ENCODE results near the gene DOCK6.

DNA sequence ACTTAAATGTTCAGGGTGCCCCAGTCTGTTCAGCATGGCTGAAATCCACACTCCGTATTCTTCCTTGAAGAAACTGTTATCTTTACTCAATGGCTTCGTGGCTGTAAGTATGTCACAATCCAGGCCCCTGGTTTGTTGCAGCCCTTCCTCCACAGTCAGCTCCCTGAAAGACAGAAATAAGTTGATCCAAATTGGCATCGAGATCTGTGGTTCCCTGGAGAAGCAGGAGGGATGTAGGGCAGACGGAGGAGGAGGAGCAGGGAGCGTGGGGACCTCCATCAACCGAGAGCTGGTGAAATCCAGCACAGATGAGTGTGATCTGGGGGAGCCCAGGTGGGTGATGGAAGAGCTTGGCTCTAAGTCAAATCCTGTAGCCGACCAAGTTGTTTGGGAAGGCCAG lies 33.9 kb upstream of the DOCK6 start:
- TF ChIP-seq NFRKB (IDR thresholded peaks at IDR 0.05) (no peak), BHLHE40 (IDR thresholded peaks at IDR 0.05; ENCODE audit: borderline replicate concordance) (no peak), ELF4 (IDR thresholded peaks at IDR 0.05) (no peak), FOXK2 (IDR thresholded peaks at IDR 0.05) (no peak), SP1 (IDR thresholded peaks at IDR 0.05) (no peak), SUZ12 (IDR thresholded peaks at IDR 0.05) (no peak)
- TF ChIP-seq, protein P1, sequence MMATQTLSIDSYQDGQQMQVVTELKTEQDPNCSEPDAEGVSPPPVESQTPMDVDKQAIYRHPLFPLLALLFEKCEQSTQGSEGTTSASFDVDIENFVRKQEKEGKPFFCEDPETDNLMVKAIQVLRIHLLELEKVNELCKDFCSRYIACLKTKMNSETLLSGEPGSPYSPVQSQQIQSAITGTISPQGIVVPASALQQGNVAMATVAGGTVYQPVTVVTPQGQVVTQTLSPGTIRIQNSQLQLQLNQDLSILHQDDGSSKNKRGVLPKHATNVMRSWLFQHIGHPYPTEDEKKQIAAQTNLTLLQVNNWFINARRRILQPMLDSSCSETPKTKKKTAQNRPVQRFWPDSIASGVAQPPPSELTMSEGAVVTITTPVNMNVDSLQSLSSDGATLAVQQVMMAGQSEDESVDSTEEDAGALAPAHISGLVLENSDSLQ (IDR thresholded peaks at IDR 0.05), result no peak

Measured in HEK293T (cell line).